Esophagus muscularis mucosa (tissue), 4 donors: ENCODE results near the gene HABP4. TPM values are rescaled to one million over a fixed set of nuclear protein-coding genes. Genes with fewer than 3 reads are reported as not detected.
A peak's percentile ranks its signal among the peaks of the same experiment; 100 is the strongest.

Experiments
- DNase-seq: peaks from one replicate; pipeline ENCODE4 v3.0.0-alpha.2; 2017; ENCODE audit errors: extremely low spot score
- H3K27ac ChIP-seq, 4 donors: fragments of 200-600 bp; sonication (generic); replicated peaks in 1 of 4; 1 replicate in 3 of 4; 2 replicates in 1 of 4; pipeline ENCODE4 v1.5.1; 2016 to 2019; ENCODE audit warnings: mild to moderate bottlenecking in 1 of 4
- H3K27me3 ChIP-seq, 4 donors: fragments of 200-600 bp; sonication (generic); one replicate each; pipeline versions ENCODE4 v1.5.1 to v1.6.0; 2016 to 2019
- H3K36me3 ChIP-seq, 4 donors: fragments of 200-600 bp; sonication (generic); one replicate each; pipeline ENCODE4 v1.5.1; 2016 to 2019
- H3K4me1 ChIP-seq, 4 donors: fragments of 200-600 bp; sonication (generic); one replicate each; pipeline ENCODE4 v1.5.1; 2016 to 2019
- H3K4me3 ChIP-seq, 4 donors: fragments of 200-600 bp; sonication (generic); 1 replicate in 2 of 4; 2 replicates in 2 of 4; pipeline ENCODE4 v1.5.1; 2016 to 2019; ENCODE audit warnings: mild to moderate bottlenecking in 4 of 4, moderate library complexity in 1 of 4
- H3K9me3 ChIP-seq, 4 donors: fragments of 200-600 bp; sonication (generic); 1 replicate in 3 of 4; 2 replicates in 1 of 4; pipeline ENCODE4 v1.5.1; 2016 to 2019
- EP300 ChIP-seq: sonication (generic); formaldehyde crosslinking; IDR thresholded peaks from one replicate; pipeline ENCODE4 v1.6.1; 2017; ENCODE audit warnings: antibody characterized with exemption
- POLR2A ChIP-seq: fragments of 450-650 bp; IDR thresholded peaks from one replicate; pipeline ENCODE4 v1.6.1; 2017; ENCODE audit warnings: antibody characterized with exemption, moderate library complexity, mild to moderate bottlenecking, low read depth
- POLR2AphosphoS5 ChIP-seq, 2 donors: sonication (generic); formaldehyde crosslinking; IDR thresholded peaks; one replicate each; pipeline ENCODE4 v1.6.1; 2017; ENCODE audit warnings: antibody characterized with exemption in 2 of 2
- WGBS: methylation state at CpG from one replicate; pipeline ENCODE4 v1.1.5; 2018; 5-methylcytosine and 5-hydroxymethylcytosine counted together
- intact Hi-C: fragments of 100-400 bp; cut with DNase I; formaldehyde crosslinking; loops from one replicate; pipeline ENCODE4 v1.15.1; 2023
- total RNA-seq, 4 donors: library from RNA; depleted of rRNA; stranded (reverse); fragments of >200 nt; gene quantifications; one replicate each; pipeline versions ENCODE4 v1.1.0 to v1.2.1, GENCODE V29; 2016
- TF ChIP-seq, protein P1 (sequence below), 3 experiments: fragments of 200-600 bp in 2 of 3; fragments of 450-650 bp in 1 of 3; sonication (generic) in 2 of 3; IDR thresholded peaks; one replicate each; pipeline ENCODE4 v1.5.1; 2017 to 2019; ENCODE audit warnings: antibody characterized with exemption in 3 of 3, mild to moderate bottlenecking in 2 of 3, moderate library complexity in 1 of 3

Gene HABP4
- total RNA-seq, 4 donors from 2014 or later, result 38.4 to 97.2 (median 54.2) TPM

DNA sequence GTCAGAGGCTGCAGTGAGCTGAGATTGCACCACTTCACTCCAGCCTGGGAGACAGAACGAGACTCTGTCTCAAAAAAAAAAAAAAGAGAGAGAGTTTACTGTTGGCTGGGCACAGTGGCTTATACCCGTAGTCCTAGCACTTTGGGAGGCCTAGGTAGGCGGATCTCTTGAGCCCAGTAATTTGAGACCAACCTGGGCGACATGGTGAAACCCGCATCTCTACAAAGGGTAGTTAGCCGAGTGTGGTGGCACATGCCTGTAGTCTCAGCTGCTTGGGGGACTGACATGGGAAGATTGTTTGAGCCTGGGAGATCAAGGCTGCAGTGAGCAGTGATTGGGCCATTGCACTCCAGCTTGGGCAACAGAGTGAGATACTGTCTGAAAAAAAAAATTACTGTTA lies 12.6 kb downstream of the HABP4 start:
- no peaks in the 10 kb centered on the region for H3K9me3 ChIP-seq
- 100% methylated on average over 6 of the region's 6 CpGs for WGBS
- H3K4me1 ChIP-seq, result peaks cover 0 to 2% (median under 1%) of the 10 kb centered on the region in 4 donors
- no peak overlapping the region for H3K27ac ChIP-seq
- H3K27me3 ChIP-seq, result no peaks in the 10 kb centered on the region
- no peak overlapping the region for H3K4me3 ChIP-seq
- DNase-seq, result no peak
- intact Hi-C loops, result loop anchor here (5.0 kb wide), 1 partner anchor 90 kb away; no protein-coding TSS in a partner anchor
- H3K36me3 ChIP-seq, result peaks cover 12 to 58% (median 41%) of the 10 kb centered on the region in 4 donors
- TF ChIP-seq, protein P1, sequence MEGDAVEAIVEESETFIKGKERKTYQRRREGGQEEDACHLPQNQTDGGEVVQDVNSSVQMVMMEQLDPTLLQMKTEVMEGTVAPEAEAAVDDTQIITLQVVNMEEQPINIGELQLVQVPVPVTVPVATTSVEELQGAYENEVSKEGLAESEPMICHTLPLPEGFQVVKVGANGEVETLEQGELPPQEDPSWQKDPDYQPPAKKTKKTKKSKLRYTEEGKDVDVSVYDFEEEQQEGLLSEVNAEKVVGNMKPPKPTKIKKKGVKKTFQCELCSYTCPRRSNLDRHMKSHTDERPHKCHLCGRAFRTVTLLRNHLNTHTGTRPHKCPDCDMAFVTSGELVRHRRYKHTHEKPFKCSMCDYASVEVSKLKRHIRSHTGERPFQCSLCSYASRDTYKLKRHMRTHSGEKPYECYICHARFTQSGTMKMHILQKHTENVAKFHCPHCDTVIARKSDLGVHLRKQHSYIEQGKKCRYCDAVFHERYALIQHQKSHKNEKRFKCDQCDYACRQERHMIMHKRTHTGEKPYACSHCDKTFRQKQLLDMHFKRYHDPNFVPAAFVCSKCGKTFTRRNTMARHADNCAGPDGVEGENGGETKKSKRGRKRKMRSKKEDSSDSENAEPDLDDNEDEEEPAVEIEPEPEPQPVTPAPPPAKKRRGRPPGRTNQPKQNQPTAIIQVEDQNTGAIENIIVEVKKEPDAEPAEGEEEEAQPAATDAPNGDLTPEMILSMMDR (IDR thresholded peaks at IDR 0.05), result no peak
- TF ChIP-seq POLR2AphosphoS5 (IDR thresholded peaks at IDR 0.05), result no peak
- no peak for TF ChIP-seq EP300

DNA sequence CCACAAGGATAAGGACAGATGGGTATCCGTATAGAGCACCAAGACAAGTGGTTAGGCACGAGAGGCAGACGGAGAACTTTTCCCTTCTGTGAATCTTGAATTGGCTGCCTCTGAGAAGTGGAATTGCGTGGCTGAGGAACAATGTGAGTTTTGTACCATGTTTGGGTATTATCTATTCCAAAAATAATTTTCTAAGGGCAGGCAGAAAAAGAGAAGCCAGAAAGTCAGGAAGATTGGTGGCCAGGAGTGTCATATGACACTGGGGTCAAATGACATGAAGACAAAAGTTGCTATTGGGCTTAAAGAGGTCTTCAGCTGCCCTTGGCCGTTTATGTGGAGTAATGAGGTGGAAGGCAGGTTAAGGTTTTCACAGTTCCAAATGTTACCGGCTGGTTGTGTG lies 14.5 kb downstream of the HABP4 start:
- TF ChIP-seq POLR2A, result no peak
- TF ChIP-seq EP300, result no peak
- TF ChIP-seq, protein P1 (IDR thresholded peaks at IDR 0.05), result no peak
- TF ChIP-seq POLR2AphosphoS5 (IDR thresholded peaks at IDR 0.05), result no peak
- Histone ChIP-seq H3K36me3 (peaks cover 15 to 67% (median 48%) of the 10 kb centered on the region in 4 donors), H3K27ac (no peak overlapping the region), H3K27me3 (no peaks in the 10 kb centered on the region), H3K4me1 (no peaks in the 10 kb centered on the region), H3K4me3 (no peak overlapping the region), H3K9me3 (no peaks in the 10 kb centered on the region)
- intact Hi-C loops, result loop anchor here (5.0 kb wide), 1 partner anchor 88 kb away; no protein-coding TSS in a partner anchor
- WGBS, result 74% methylated on average over 6 of the region's 6 CpGs
- no peak for DNase-seq

DNA sequence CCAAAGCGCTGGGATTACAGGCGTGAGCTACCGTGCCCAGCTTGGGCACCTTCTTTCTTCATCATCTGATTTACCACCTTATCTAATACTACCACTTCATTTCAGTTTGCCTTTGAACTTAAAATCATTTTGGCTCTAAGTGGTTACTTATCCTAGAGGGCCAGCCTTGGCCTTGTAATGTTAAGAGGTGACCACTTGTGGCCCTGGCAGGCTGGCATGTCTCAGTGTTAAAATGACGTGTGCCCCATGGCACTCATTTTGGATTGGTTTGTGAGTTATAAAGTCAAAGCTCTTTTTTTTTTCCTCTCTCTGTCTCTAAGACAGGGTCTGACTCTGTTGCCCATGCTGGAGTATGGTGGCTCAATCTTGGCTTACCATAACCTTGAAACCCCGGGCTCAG lies 17.8 kb downstream of the HABP4 start:
- intact Hi-C loops, result no loop called here
- H3K27me3 ChIP-seq, result no peaks in the 10 kb centered on the region
- H3K9me3 ChIP-seq, result no peaks in the 10 kb centered on the region
- TF ChIP-seq POLR2AphosphoS5 (IDR thresholded peaks at IDR 0.05) (no peak), EP300 (no peak), POLR2A (no peak)
- TF ChIP-seq, protein P1 (IDR thresholded peaks at IDR 0.05), result no peak
- 95% methylated on average over 5 of the region's 5 CpGs for WGBS
- no peak for DNase-seq
- H3K36me3 ChIP-seq, result peaks cover 45 to 85% (median 70%) of the 10 kb centered on the region in 4 donors
- no peak overlapping the region for H3K27ac ChIP-seq
- H3K4me3 ChIP-seq, result no peak overlapping the region
- H3K4me1 ChIP-seq, result no peaks in the 10 kb centered on the region

DNA sequence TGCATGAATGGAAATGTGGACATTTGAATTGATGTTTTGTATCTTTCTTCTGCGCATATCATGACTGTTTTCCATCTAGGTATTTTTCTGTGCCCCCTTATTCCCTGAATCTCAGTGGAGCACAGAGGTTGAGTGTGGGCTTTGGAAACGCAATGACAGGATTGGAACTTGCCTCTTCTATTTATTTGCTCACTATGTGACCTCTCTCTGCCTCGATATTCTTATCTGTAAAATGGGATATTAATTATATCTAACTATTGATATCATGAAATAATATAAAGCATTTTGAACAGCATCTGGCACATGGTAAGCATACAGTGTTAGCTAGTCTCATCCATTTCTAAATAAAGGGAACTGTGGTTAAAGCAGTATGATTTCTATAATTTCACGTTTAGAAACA lies 26.0 kb downstream of the HABP4 start:
- no peaks in the 10 kb centered on the region for H3K4me1 ChIP-seq
- no peak overlapping the region for H3K4me3 ChIP-seq
- intact Hi-C loops, result no loop called here
- peaks cover 25 to 67% (median 47%) of the 10 kb centered on the region in 4 donors for H3K36me3 ChIP-seq
- no peaks in the 10 kb centered on the region for H3K9me3 ChIP-seq
- H3K27me3 ChIP-seq, result no peaks in the 10 kb centered on the region
- WGBS, result 92% methylated on average over 4 of the region's 4 CpGs
- TF ChIP-seq EP300 (no peak), POLR2AphosphoS5 (IDR thresholded peaks at IDR 0.05) (no peak)
- TF ChIP-seq, protein P1 (IDR thresholded peaks at IDR 0.05), result no peak
- no peak for DNase-seq
- no peak overlapping the region for H3K27ac ChIP-seq

DNA sequence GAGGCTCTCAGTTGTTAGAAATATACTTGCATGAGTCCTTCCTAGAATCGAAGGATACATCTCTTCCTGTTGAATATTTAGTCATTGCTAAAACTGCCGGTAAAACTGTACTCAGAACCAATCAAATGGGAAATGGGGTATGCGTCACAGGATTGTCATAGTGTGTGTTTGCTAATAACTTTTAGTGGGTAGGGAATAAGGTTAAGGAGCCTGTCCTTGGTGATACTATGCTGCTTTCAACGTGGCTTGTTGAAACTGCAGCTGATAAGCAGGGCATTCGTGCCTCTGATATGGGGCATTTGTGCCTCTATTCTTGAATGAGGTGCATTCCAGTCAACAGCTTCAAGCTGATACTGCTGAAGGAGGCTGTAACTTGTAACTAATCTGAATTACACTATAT lies 26.6 kb downstream of the HABP4 start:
- peak; percentile 19 for DNase-seq
- 81% methylated on average over 5 of the region's 5 CpGs for WGBS
- peaks cover 19 to 63% (median 41%) of the 10 kb centered on the region in 4 donors for H3K36me3 ChIP-seq
- TF ChIP-seq EP300 (no peak), POLR2AphosphoS5 (IDR thresholded peaks at IDR 0.05) (no peak)
- no peaks in the 10 kb centered on the region for H3K9me3 ChIP-seq
- no peaks in the 10 kb centered on the region for H3K27me3 ChIP-seq
- no peak overlapping the region for H3K27ac ChIP-seq
- intact Hi-C loops, result no loop called here
- H3K4me1 ChIP-seq, result no peaks in the 10 kb centered on the region
- no peak overlapping the region for H3K4me3 ChIP-seq
